H9 (cell line): ENCODE measurements around the gene PCSK6. TPM values are rescaled to one million over a fixed set of nuclear protein-coding genes. Genes with fewer than 3 reads are reported as not detected.

Experiments
- DNase-seq: peaks from one replicate; pipeline ENCODE4 v3.0.0-alpha.2; 2017
- H2AFZ ChIP-seq: one replicate; pipeline ENCODE4 v1.6.1; 2013; ENCODE audit warnings: mild to moderate bottlenecking, low read length, control low read depth, moderate library complexity
- H2AK5ac ChIP-seq: 2 replicates; pipeline ENCODE4 v1.6.1; 2013; ENCODE audit warnings: low read length, control low read depth, mixed read lengths; ENCODE audit not compliant: insufficient read length
- H2BK120ac ChIP-seq: one replicate; pipeline ENCODE4 v1.6.1; 2013; ENCODE audit warnings: low read depth, mild to moderate bottlenecking, low read length, control low read depth, inconsistent platforms; ENCODE audit not compliant: poor library complexity, severe bottlenecking
- H2BK12ac ChIP-seq: 2 replicates; pipeline ENCODE4 v1.6.1; 2013; ENCODE audit warnings: low read length, control low read depth, mixed read lengths, low read depth; ENCODE audit not compliant: insufficient read length
- H2BK15ac ChIP-seq: 2 replicates; pipeline ENCODE4 v1.6.1; 2013; ENCODE audit warnings: low read depth, low read length, control low read depth
- H2BK20ac ChIP-seq: one replicate; pipeline ENCODE4 v1.6.1; 2013; ENCODE audit warnings: low read depth, mild to moderate bottlenecking, low read length, control low read depth, inconsistent platforms; ENCODE audit not compliant: poor library complexity, severe bottlenecking
- H2BK5ac ChIP-seq: 2 replicates; pipeline ENCODE4 v1.6.1; 2013; ENCODE audit warnings: low read length, control low read depth, mixed read lengths; ENCODE audit not compliant: insufficient read length
- H3K14ac ChIP-seq: 2 replicates; pipeline ENCODE4 v1.6.1; 2013; ENCODE audit warnings: low read length, control low read depth; ENCODE audit not compliant: insufficient read depth
- H3K18ac ChIP-seq: 2 replicates; pipeline ENCODE4 v1.6.1; 2013; ENCODE audit warnings: low read depth, mild to moderate bottlenecking, mixed read lengths, low read length, control low read depth; ENCODE audit not compliant: insufficient read length
- H3K23ac ChIP-seq: 2 replicates; pipeline ENCODE4 v1.6.1; 2013; ENCODE audit warnings: low read length, control low read depth, mixed read lengths, low read depth; ENCODE audit not compliant: insufficient read length
- H3K23me2 ChIP-seq: 2 replicates; pipeline ENCODE4 v1.6.1; 2013; ENCODE audit warnings: low read depth, mild to moderate bottlenecking, mixed read lengths, low read length, control low read depth; ENCODE audit not compliant: insufficient read length, poor library complexity, severe bottlenecking
- H3K27ac ChIP-seq: 2 replicates; pipeline ENCODE4 v1.5.1; 2013; ENCODE audit warnings: low read length, control low read depth, mixed read lengths, low read depth; ENCODE audit not compliant: insufficient read length
- H3K27me3 ChIP-seq: 2 replicates; pipeline ENCODE4 v1.6.1; 2013; ENCODE audit warnings: low read length, control low read depth, inconsistent platforms; ENCODE audit not compliant: insufficient read depth
- H3K4ac ChIP-seq: 2 replicates; pipeline ENCODE4 v1.6.1; 2013; ENCODE audit warnings: low read depth, mild to moderate bottlenecking, control low read depth, inconsistent platforms, low read length, moderate library complexity
- H3K4me1 ChIP-seq: 2 replicates; pipeline ENCODE4 v1.6.1; 2013; ENCODE audit warnings: low read length, control low read depth, inconsistent platforms; ENCODE audit not compliant: insufficient read depth
- H3K4me2 ChIP-seq: 2 replicates; pipeline ENCODE4 v1.6.1; 2013; ENCODE audit warnings: low read length, control low read depth, mixed read lengths; ENCODE audit not compliant: insufficient read length, insufficient read depth
- H3K56ac ChIP-seq: 2 replicates; pipeline ENCODE4 v1.6.1; 2013; ENCODE audit warnings: low read depth, mild to moderate bottlenecking, mixed read lengths, low read length, control low read depth; ENCODE audit not compliant: insufficient read length
- H3K79me1 ChIP-seq: 2 replicates; pipeline ENCODE4 v1.6.1; 2013; ENCODE audit warnings: low read depth, mild to moderate bottlenecking, moderate library complexity, low read length, control low read depth, inconsistent platforms; ENCODE audit not compliant: insufficient read depth, poor library complexity, severe bottlenecking
- H3K79me2 ChIP-seq: 2 replicates; pipeline ENCODE4 v1.6.1; 2013; ENCODE audit warnings: low read length, control low read depth, inconsistent platforms; ENCODE audit not compliant: insufficient read depth
- H3K9ac ChIP-seq: 2 replicates; pipeline ENCODE4 v1.6.1; 2013; ENCODE audit warnings: low read length, control low read depth, mixed read lengths; ENCODE audit not compliant: insufficient read length; ENCODE audit errors: extremely low read depth
- H3K9me3 ChIP-seq: one replicate; pipeline ENCODE4 v1.6.1; 2013; ENCODE audit warnings: low read depth, low read length, inconsistent platforms; ENCODE audit not compliant: control insufficient read depth
- H3T11ph ChIP-seq: one replicate; pipeline ENCODE4 v1.6.1; 2013; ENCODE audit warnings: mild to moderate bottlenecking, low read length, control low read depth, inconsistent platforms
- H4K20me1 ChIP-seq: one replicate; pipeline ENCODE4 v1.6.1; 2013; ENCODE audit not compliant: control insufficient read depth, insufficient read length, insufficient read depth
- H4K5ac ChIP-seq: 2 replicates; pipeline ENCODE4 v1.6.1; 2013; ENCODE audit warnings: low read depth, mild to moderate bottlenecking, mixed read lengths, low read length, control low read depth; ENCODE audit not compliant: insufficient read length
- H4K8ac ChIP-seq: replicated peaks from 2 replicates; pipeline ENCODE4 v1.6.1; 2013; ENCODE audit warnings: low read length, control low read depth, mixed read lengths, low read depth; ENCODE audit not compliant: insufficient read length
- H4K91ac ChIP-seq: 2 replicates; pipeline ENCODE4 v1.6.1; 2013; ENCODE audit warnings: low read depth, mild to moderate bottlenecking, moderate library complexity, mixed read lengths, low read length, control low read depth; ENCODE audit not compliant: insufficient read length
- H3K27ac Mint-ChIP-seq, 3 experiments: 2 replicates in 2 of 3; 3 replicates in 1 of 3; pipeline ENCODE4 v1.8.0; 2020 to 2021; ENCODE audit warnings: mixed read lengths in 3 of 3, mild to moderate bottlenecking in 1 of 3, moderate library complexity in 1 of 3
- H3K27me3 Mint-ChIP-seq: 2 replicates; pipeline ENCODE4 v1.8.0; 2021; ENCODE audit warnings: low read depth, mild to moderate bottlenecking, moderate library complexity, mixed read lengths
- H3K36me3 Mint-ChIP-seq, 3 experiments: 2 replicates in 2 of 3; 3 replicates in 1 of 3; pipeline ENCODE4 v1.8.0; 2020 to 2021; ENCODE audit warnings: low read depth in 3 of 3, mixed read lengths in 3 of 3; ENCODE audit not compliant: insufficient read depth in 1 of 3
- H3K4me1 Mint-ChIP-seq, 2 experiments: 2 replicates each; pipeline ENCODE4 v1.8.0; 2020; ENCODE audit warnings: mixed read lengths in 2 of 2
- H3K4me3 Mint-ChIP-seq, 2 experiments: 2 replicates in 1 of 2; 3 replicates in 1 of 2; pipeline ENCODE4 v1.8.0; 2020 to 2021; ENCODE audit warnings: mild to moderate bottlenecking in 2 of 2, mixed read lengths in 2 of 2, moderate library complexity in 1 of 2
- H3K9me3 Mint-ChIP-seq, 2 experiments: 2 replicates in 1 of 2; 3 replicates in 1 of 2; pipeline ENCODE4 v1.8.0; 2020; ENCODE audit warnings: mild to moderate bottlenecking in 2 of 2, mixed read lengths in 2 of 2, moderate library complexity in 1 of 2
- CTCF ChIP-seq: fragments of 200-600 bp; sonication (generic); conservative IDR thresholded peaks from 3 replicates; pipeline ENCODE4 v1.8.0; 2021; ENCODE audit warnings: antibody characterized with exemption, mild to moderate bottlenecking
- WGBS: extraction: QIAGEN DNeasy Blood & Tissue Kit; methylation state at CpG from one replicate; pipeline ENCODE4 v1.1.7; 2013; ENCODE audit warnings: missing lambda C conversion rate, low lambda C conversion rate, mixed read lengths; ENCODE audit not compliant: insufficient read length; ENCODE audit errors: extremely low coverage; 5-methylcytosine and 5-hydroxymethylcytosine counted together
- total RNA-seq: library from RNA; stranded (reverse); gene quantifications from 2 replicates; pipeline ENCODE4 v1.2.1, GENCODE V29; 2021

PCSK6 gene
- total RNA-seq, 1 experiment from 2014 or later = 4.0 TPM

- Histone ChIP-seq H2BK120ac (no peak overlapping the region), H3T11ph (no peak overlapping the region), H3K18ac (no peak overlapping the region), H3K56ac (no peak overlapping the region), H4K91ac (no peak overlapping the region), H2AK5ac (no peak overlapping the region), H3K9ac (no peak overlapping the region), H3K27ac (no peak overlapping the region), H3K4me2 (no peak overlapping the region), H3K9me3 (no peaks in the 10 kb centered on the region), H3K4ac (no peak overlapping the region), H3K4me1 (no peaks in the 10 kb centered on the region), H3K79me1 (no peaks in the 10 kb centered on the region), H4K8ac (no peak overlapping the region), H3K79me2 (no peaks in the 10 kb centered on the region), H2BK5ac (no peak overlapping the region), H3K23me2 (no peaks in the 10 kb centered on the region), H4K20me1 (no peaks in the 10 kb centered on the region), H2AFZ (no peak overlapping the region), H3K14ac (no peak overlapping the region), H2BK15ac (no peak overlapping the region), H2BK12ac (no peak overlapping the region), H3K23ac (no peak overlapping the region), H4K5ac (no peak overlapping the region), H3K27me3 (no peaks in the 10 kb centered on the region), H2BK20ac (no peak overlapping the region)
- Mint-ChIP-seq H3K9me3 (no peaks in the 10 kb centered on the region), H3K36me3 (no peaks in the 10 kb centered on the region; a peak in 1 of 7 replicates), H3K4me1 (peaks cover 4 to 8% of the 10 kb centered on the region in 2 experiments), H3K4me3 (no peak overlapping the region), H3K27ac (no peak overlapping the region; a peak in 1 of 7 replicates), H3K27me3 (peaks cover 52% of the 10 kb centered on the region)
- no CpG with 5 or more reads among the region's 21 CpGs for WGBS
- no peak for TF ChIP-seq CTCF
- DNase-seq = no peak
Measured at GRCh38 chr15:101323793-101324523, 165.5 kb downstream of the PCSK6 start.
